ENCODE measurements around the gene TOR1A. TPM values are rescaled to one million over a fixed set of nuclear protein-coding genes. Genes with fewer than 3 reads are reported as not detected.

The TOR1A gene
- total RNA-seq, 4 donors from 2014 or later, result 26.3 to 44.7 (median 37.7) TPM

- DNase-seq (ENCODE audit: low spot score in 2 of 2), result no peak
- 84% methylated on average over 12 of the region's 12 CpGs for WGBS, 2 donors
- no peak overlapping the region for H3K4me3 ChIP-seq (ENCODE audit: low read depth, poor library complexity, severe bottlenecking)
- TF ChIP-seq POLR2A (IDR thresholded peaks at IDR 0.05), result no peak
- intact Hi-C loops (cut with DNase I; ENCODE audit: low total_unique reads), result no loop called here
Measured at GRCh38 chr9:129838707-129839259, 14.8 kb upstream of the TOR1A start.

DNA sequence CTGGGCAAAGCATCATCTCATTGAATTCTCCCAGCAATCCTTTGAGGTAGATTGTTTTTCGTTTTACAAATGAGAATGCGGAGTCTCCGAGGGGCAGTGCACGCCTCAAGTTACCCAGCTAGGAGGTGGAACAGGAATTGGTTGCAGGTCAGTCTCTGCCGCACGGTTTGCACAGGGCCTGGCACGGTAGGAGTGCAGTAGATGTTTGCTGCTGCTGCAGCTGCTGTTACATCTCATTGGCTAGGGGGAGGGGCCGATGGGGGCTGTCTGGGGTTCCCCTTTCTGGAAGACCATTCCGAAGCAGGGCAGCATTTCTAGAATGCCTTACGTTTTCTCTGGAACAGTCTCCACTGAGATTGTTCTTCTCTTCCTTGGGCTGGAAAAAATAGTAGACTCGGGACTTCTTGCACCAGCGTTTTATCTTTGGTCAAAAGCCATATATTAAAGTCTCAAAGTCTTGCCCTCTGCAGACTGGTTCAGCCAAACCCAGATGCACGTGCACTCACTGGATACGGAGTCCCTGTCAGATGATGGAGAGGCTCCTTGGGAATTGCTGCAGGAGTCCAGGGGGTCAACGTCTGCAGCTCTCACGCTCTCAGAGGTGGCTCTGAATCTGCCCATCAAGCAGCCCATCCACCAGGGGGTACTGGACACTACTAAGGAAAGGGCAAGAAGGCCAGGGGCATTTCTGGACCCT, 12.5 kb upstream of the TOR1A start:
- TF ChIP-seq, protein P1, sequence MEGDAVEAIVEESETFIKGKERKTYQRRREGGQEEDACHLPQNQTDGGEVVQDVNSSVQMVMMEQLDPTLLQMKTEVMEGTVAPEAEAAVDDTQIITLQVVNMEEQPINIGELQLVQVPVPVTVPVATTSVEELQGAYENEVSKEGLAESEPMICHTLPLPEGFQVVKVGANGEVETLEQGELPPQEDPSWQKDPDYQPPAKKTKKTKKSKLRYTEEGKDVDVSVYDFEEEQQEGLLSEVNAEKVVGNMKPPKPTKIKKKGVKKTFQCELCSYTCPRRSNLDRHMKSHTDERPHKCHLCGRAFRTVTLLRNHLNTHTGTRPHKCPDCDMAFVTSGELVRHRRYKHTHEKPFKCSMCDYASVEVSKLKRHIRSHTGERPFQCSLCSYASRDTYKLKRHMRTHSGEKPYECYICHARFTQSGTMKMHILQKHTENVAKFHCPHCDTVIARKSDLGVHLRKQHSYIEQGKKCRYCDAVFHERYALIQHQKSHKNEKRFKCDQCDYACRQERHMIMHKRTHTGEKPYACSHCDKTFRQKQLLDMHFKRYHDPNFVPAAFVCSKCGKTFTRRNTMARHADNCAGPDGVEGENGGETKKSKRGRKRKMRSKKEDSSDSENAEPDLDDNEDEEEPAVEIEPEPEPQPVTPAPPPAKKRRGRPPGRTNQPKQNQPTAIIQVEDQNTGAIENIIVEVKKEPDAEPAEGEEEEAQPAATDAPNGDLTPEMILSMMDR (IDR thresholded peaks at IDR 0.05), result no peak
- no peak for TF ChIP-seq POLR2A (IDR thresholded peaks at IDR 0.05)
- WGBS, 2 donors, result 29 to 37% methylated on average over 14 to 16 of the region's 16 CpGs
- no peak for DNase-seq (ENCODE audit: low spot score in 2 of 2)
- peak overlapping the region; percentile 85 for H3K4me3 ChIP-seq (ENCODE audit: low read depth, poor library complexity, severe bottlenecking)
- intact Hi-C loops (cut with DNase I; ENCODE audit: low total_unique reads), result no loop called here

- DNase-seq (ENCODE audit: low spot score in 2 of 2), result no peak
- H3K4me3 ChIP-seq (ENCODE audit: low read depth, poor library complexity, severe bottlenecking), result peak overlapping the region; percentile 85
- no peak for TF ChIP-seq POLR2A (IDR thresholded peaks at IDR 0.05)
- TF ChIP-seq, protein P1 (IDR thresholded peaks at IDR 0.05), result no peak
- intact Hi-C loops (cut with DNase I; ENCODE audit: low total_unique reads), result no loop called here
- WGBS, 2 donors, result 1% methylated on average over 19 of the region's 19 CpGs
Measured at GRCh38 chr9:129835860-129836223, 11.9 kb upstream of the TOR1A start.

DNA sequence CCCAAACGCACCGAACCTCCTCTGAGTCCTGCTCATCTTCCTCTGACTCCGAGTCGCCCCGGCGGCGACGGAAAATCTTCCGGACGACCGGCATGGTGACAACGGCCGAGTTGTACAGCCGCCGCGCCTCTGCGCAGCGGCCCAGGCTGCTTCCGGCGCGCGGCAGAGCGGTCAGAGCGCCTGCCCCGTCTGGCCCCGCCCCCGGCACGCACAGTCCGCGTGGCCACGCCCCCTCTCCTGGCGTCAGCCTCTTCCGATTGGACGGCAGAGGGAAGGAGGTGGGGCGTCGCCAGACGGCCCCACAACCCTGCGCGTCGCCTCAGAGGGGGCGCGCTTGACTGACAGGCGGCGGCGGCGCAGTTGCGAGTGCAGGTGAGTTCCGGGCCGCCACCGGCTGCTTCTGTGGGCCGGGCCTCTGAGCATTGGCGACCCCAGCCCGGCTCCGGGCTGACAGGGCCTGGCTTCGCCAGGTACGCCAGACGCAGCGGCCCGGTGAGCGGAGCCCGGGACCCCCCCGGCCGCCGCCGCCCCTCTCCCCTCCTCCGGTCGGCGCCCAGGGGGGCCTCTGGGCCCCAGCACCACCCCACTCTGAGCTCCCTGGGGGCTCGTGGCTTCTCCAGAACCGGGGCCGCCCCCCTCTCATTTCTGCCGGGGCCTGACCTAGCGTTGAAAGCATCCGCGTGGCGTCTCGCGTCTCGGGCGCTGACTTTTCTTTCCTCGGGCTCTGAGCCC, 11.4 kb upstream of the TOR1A start, which contains the start of the genes C9orf78 and USP20:
Gene C9orf78, minus strand, starts transcription at position 148 of the 732 bp plus-strand sequence. Its CDS starts 54 bp downstream, at position 94.
Gene USP20, plus strand, starts transcription at position 331 of the 732 bp plus-strand sequence. CDS start 17,098 bp downstream, outside the sequence.
- WGBS, 2 donors, result 1% methylated on average over 30 to 42 of the region's 81 CpGs
- DNase-seq (ENCODE audit: low spot score in 2 of 2), result peak; percentile 92 to 98
- intact Hi-C loops (cut with DNase I; ENCODE audit: low total_unique reads), result no loop called here
- peak within 1 kb of the TSS; percentile 85 for H3K4me3 ChIP-seq (ENCODE audit: low read depth, poor library complexity, severe bottlenecking)
- peak in 1 of 2 donors; percentile 91 for TF ChIP-seq POLR2A (IDR thresholded peaks at IDR 0.05)
- TF ChIP-seq, protein P1 (IDR thresholded peaks at IDR 0.05), result no peak

GRCh38 chr9:129834489-129835127, 10.7 kb upstream of the TOR1A start:
- WGBS, 2 donors, result 1% methylated on average over 31 to 32 of the region's 32 CpGs
- intact Hi-C loops (cut with DNase I; ENCODE audit: low total_unique reads), result no loop called here
- peak overlapping the region; percentile 82 for H3K4me3 ChIP-seq (ENCODE audit: low read depth, poor library complexity, severe bottlenecking)
- no peak for TF ChIP-seq POLR2A (IDR thresholded peaks at IDR 0.05)
- TF ChIP-seq, protein P1 (IDR thresholded peaks at IDR 0.05), result no peak
- DNase-seq (ENCODE audit: low spot score in 2 of 2), result no peak

Data from lower leg skin (tissue), 4 donors.